Esophagus squamous epithelium (tissue), 4 donors: Measurements from ENCODE around the gene SSH2.
A peak's percentile ranks its signal among the peaks of the same experiment; 100 is the strongest.

Experiments used
- POLR2A ChIP-seq, 4 donors: fragments of 450-650 bp; IDR thresholded peaks; one replicate each; pipeline ENCODE4 v1.6.1; 2017; ENCODE audit warnings: antibody characterized with exemption in 4 of 4, mild to moderate bottlenecking in 4 of 4, moderate library complexity in 3 of 4
- TF ChIP-seq, protein P1 (sequence below), 6 experiments: fragments of 450-650 bp in 4 of 6; fragments of 200-600 bp in 2 of 6; sonication (generic) in 2 of 6; IDR thresholded peaks; one replicate each; pipeline ENCODE4 v1.5.1; 2016 to 2019; ENCODE audit warnings: antibody characterized with exemption in 6 of 6, mild to moderate bottlenecking in 4 of 6, moderate library complexity in 4 of 6

GRCh38 chr17:29807520-29808361, 122.3 kb downstream of the SSH2 start:
- TF ChIP-seq, protein P1, sequence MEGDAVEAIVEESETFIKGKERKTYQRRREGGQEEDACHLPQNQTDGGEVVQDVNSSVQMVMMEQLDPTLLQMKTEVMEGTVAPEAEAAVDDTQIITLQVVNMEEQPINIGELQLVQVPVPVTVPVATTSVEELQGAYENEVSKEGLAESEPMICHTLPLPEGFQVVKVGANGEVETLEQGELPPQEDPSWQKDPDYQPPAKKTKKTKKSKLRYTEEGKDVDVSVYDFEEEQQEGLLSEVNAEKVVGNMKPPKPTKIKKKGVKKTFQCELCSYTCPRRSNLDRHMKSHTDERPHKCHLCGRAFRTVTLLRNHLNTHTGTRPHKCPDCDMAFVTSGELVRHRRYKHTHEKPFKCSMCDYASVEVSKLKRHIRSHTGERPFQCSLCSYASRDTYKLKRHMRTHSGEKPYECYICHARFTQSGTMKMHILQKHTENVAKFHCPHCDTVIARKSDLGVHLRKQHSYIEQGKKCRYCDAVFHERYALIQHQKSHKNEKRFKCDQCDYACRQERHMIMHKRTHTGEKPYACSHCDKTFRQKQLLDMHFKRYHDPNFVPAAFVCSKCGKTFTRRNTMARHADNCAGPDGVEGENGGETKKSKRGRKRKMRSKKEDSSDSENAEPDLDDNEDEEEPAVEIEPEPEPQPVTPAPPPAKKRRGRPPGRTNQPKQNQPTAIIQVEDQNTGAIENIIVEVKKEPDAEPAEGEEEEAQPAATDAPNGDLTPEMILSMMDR (IDR thresholded peaks at IDR 0.05): peak; percentile 48 to 82 (median 76)
- TF ChIP-seq POLR2A (IDR thresholded peaks at IDR 0.05): no peak
